PC-3 (cell line): ENCODE results near the gene GABARAPL1. TPM values are rescaled to one million over a fixed set of nuclear protein-coding genes. Genes with fewer than 3 reads are reported as not detected.
A peak's percentile ranks its signal among the peaks of the same experiment; 100 is the strongest.

Experiments used
- ATAC-seq: fragments of 200-7000 bp; cut with Tn5 transposase; 2 replicates; pipeline ENCODE4 v1.9.1; 2020; ENCODE audit warnings: mild to moderate bottlenecking, moderate library complexity
- Bru-seq: library from RNA; stranded (reverse); fragments of 400-500 nt; gene quantifications from one replicate; lab custom pipeline; 2021; lab: Mats Ljungman, UMichigan
- BruChase-seq, 2 experiments: library from RNA; stranded (reverse); fragments of 400-500 nt; gene quantifications; one replicate each; lab custom pipeline; 2021; lab: Mats Ljungman, UMichigan
- BruUV-seq: library from RNA; stranded (reverse); fragments of 400-500 nt; replicated peaks from 2 replicates; lab custom pipeline; 2021; lab: Mats Ljungman, UMichigan
- CTCF ChIA-PET: fragments of 300-600 bp; sonication (Branson Sonifier 250); formaldehyde crosslinking; loops from one replicate; lab custom pipeline; 2022; ENCODE audit warnings: antibody characterized with exemption; lab: Charles Lee
- POLR2A ChIA-PET: fragments of 300-600 bp; sonication (Branson Sonifier 250); formaldehyde crosslinking; loops from one replicate; lab custom pipeline; 2022; ENCODE audit warnings: antibody characterized with exemption; ENCODE audit not compliant: unreplicated experiment; lab: Charles Lee
- DNase-seq: peaks from one replicate; pipeline ENCODE4 v3.0.0-alpha.2; 2015
- H2AFZ ChIP-seq: fragments of 300-600 bp; sonication (generic); 2 replicates; pipeline ENCODE4 v1.6.0; 2016; ENCODE audit warnings: antibody characterized with exemption, low read length
- H3F3A ChIP-seq: fragments of 300-600 bp; sonication (generic); one replicate; pipeline ENCODE4 v1.6.0; 2017; ENCODE audit warnings: antibody characterized with exemption, low read length, control low read depth, mild to moderate bottlenecking; ENCODE audit not compliant: unreplicated experiment
- H3K27ac ChIP-seq: fragments of 300-600 bp; sonication (generic); 2 replicates; pipeline ENCODE4 v1.5.1; 2016; ENCODE audit warnings: mild to moderate bottlenecking, low read length
- H3K27me3 ChIP-seq: fragments of 300-600 bp; sonication (generic); 2 replicates; pipeline ENCODE4 v1.6.1; 2016; ENCODE audit warnings: low read length, mixed read lengths
- H3K36me3 ChIP-seq: fragments of 300-600 bp; sonication (generic); 2 replicates; pipeline ENCODE4 v1.6.1; 2016; ENCODE audit warnings: low read depth, mixed run types, low read length, mixed read lengths
- H3K4me1 ChIP-seq: fragments of 300-600 bp; sonication (generic); 2 replicates; pipeline ENCODE4 v1.5.1; 2016; ENCODE audit warnings: low read length; ENCODE audit not compliant: insufficient read depth
- H3K4me2 ChIP-seq: fragments of 300-600 bp; sonication (generic); 2 replicates; pipeline ENCODE4 v1.6.0; 2016; ENCODE audit warnings: low read length
- H3K4me3 ChIP-seq: fragments of 300-600 bp; sonication (generic); 2 replicates; pipeline ENCODE4 v1.5.1; 2016; ENCODE audit warnings: mild to moderate bottlenecking, low read length, mixed read lengths
- H3K79me2 ChIP-seq: fragments of 300-600 bp; sonication (generic); 2 replicates; pipeline ENCODE4 v1.6.1; 2017; ENCODE audit warnings: low read length, mixed read lengths
- H3K9ac ChIP-seq: fragments of 300-600 bp; sonication (generic); 2 replicates; pipeline ENCODE4 v1.6.0; 2016; ENCODE audit warnings: mild to moderate bottlenecking, low read length
- H3K9me2 ChIP-seq: fragments of 300-600 bp; sonication (generic); replicated peaks from 2 replicates; pipeline ENCODE4 v1.6.1; 2016; ENCODE audit warnings: mixed run types, low read length, mixed read lengths
- H3K9me3 ChIP-seq: fragments of 300-600 bp; sonication (generic); 2 replicates; pipeline ENCODE4 v1.6.1; 2016; ENCODE audit warnings: low read length, mixed read lengths
- H4K20me1 ChIP-seq: fragments of 300-600 bp; sonication (generic); 2 replicates; pipeline ENCODE4 v1.6.1; 2016; ENCODE audit warnings: low read length, mixed read lengths
- CTCF ChIP-seq: fragments of 300-600 bp; sonication (generic); conservative IDR thresholded peaks from 2 replicates; pipeline ENCODE4 v1.5.1; 2017; ENCODE audit warnings: antibody characterized with exemption, low read depth, mild to moderate bottlenecking, low read length
- EZH2 ChIP-seq: fragments of 300-600 bp; sonication (generic); IDR thresholded peaks from one replicate; pipeline ENCODE4 v1.6.1; 2017; ENCODE audit warnings: antibody characterized with exemption, mild to moderate bottlenecking, low read length; ENCODE audit not compliant: unreplicated experiment
- EZH2phosphoT487 ChIP-seq: fragments of 300-600 bp; sonication (generic); IDR thresholded peaks from 2 replicates; pipeline ENCODE4 v1.6.1; 2018; ENCODE audit warnings: mild to moderate bottlenecking, antibody characterized with exemption, low read length, borderline replicate concordance
- intact Hi-C: fragments of 100-400 bp; cut with micrococcal nuclease; formaldehyde crosslinking; loops from 2 replicates; pipeline ENCODE4 v1.9.0; 2023
- long read RNA-seq: library from polyadenylated mRNA; unstranded; transcript quantifications from one replicate; pipeline ENCODE4 v2.0.0, GENCODE V29; 2021; ENCODE audit not compliant: unreplicated experiment
- total RNA-seq: library from RNA; depleted of rRNA; stranded (reverse); fragments of >200 nt; gene quantifications from 2 replicates; pipeline ENCODE4 v1.2.3, GENCODE V29; 2014; rRNA removed

GABARAPL1 gene
- total RNA-seq: 14.9 and 24.5 TPM in 2 replicates
- Bru-seq, nascent RNA: percentile 67 among the genes with signal in this experiment
- percentile 71 among the genes with signal in this experiment for BruChase-seq, experiment 1, labeled RNA remaining after a 6-hour chase
- percentile 67 among the genes with signal in this experiment for BruChase-seq, experiment 2, labeled RNA remaining after a 2-hour chase
- long read RNA-seq, partial matches to known transcripts: 0 of 11 reads
- long read RNA-seq, other reads (novel, unspliced or antisense): 6 of 11 reads

GRCh38 chr12:10212739-10213131 lies at the start of gene GABARAPL1:
Gene GABARAPL1, plus strand, starts transcription at chr12:10212877. Its CDS starts 253 bp downstream, at chr12:10213130.
- CTCF ChIA-PET: no interaction called here

GRCh38 chr12:10163084-10163483 lies 49.6 kb upstream of the GABARAPL1 start:
- no peak overlapping the region for H2AFZ ChIP-seq
- H3F3A ChIP-seq: no peaks in the 10 kb centered on the region
- no peak for ATAC-seq
- H3K9ac ChIP-seq: no peak overlapping the region
- POLR2A ChIA-PET: no interaction called here
- no peaks in the 10 kb centered on the region for H3K36me3 ChIP-seq
- H3K9me2 ChIP-seq: no peaks in the 10 kb centered on the region
- no peak overlapping the region for H3K4me2 ChIP-seq
- no peaks in the 10 kb centered on the region for H4K20me1 ChIP-seq
- TF ChIP-seq EZH2: no peak
- TF ChIP-seq CTCF: no peak
- no peak for TF ChIP-seq EZH2phosphoT487
- no peaks in the 10 kb centered on the region for H3K27me3 ChIP-seq
- CTCF ChIA-PET: no interaction called here
- no peak overlapping the region for H3K4me3 ChIP-seq
- DNase-seq: no peak
- no peak overlapping the region for H3K27ac ChIP-seq
- no peaks in the 10 kb centered on the region for H3K79me2 ChIP-seq
- no peaks in the 10 kb centered on the region for H3K4me1 ChIP-seq
- no TSS peak for BruUV-seq
- intact Hi-C loops: no loop called here
- no peaks in the 10 kb centered on the region for H3K9me3 ChIP-seq

More at GRCh38 chr12:10212739-10213131, at the start of gene GABARAPL1:
- Histone ChIP-seq H3F3A (no peaks in the 10 kb centered on the region), H3K4me3 (peak within 1 kb of the TSS; percentile 92), H3K27me3 (no peaks in the 10 kb centered on the region), H3K9me2 (no peaks in the 10 kb centered on the region), H3K4me1 (peaks cover 10% of the 10 kb centered on the region; the same call in 1 of the 2 replicates), H3K9ac (peak within 1 kb of the TSS; percentile 65), H3K27ac (peak within 1 kb of the TSS; percentile 84), H3K9me3 (no peaks in the 10 kb centered on the region), H3K36me3 (no peaks in the 10 kb centered on the region), H2AFZ (peak within 1 kb of the TSS; percentile 91), H3K79me2 (peaks cover 16% of the 10 kb centered on the region; the same call in 1 of the 2 replicates), H3K4me2 (peak within 1 kb of the TSS; percentile 92), H4K20me1 (no peaks in the 10 kb centered on the region)
- no TSS peak for BruUV-seq
- DNase-seq (peak; percentile 45), ATAC-seq (peak; percentile 61)
- POLR2A ChIA-PET: interaction anchor here (0.6 to 1.0 kb wide), 4 partner anchors 18 to 1126 kb away, joined by 3 to 5 read pairs (median 4); no protein-coding TSS in a partner anchor
- intact Hi-C loops: no loop called here
- TF ChIP-seq EZH2phosphoT487 (no peak), CTCF (no peak), EZH2 (no peak)

- no peak overlapping the region for H3K4me3 ChIP-seq
- no peak overlapping the region for H3K27ac ChIP-seq
- ATAC-seq (no peak), DNase-seq (no peak)
- no peaks in the 10 kb centered on the region for H3K9me3 ChIP-seq
- no peak for TF ChIP-seq CTCF
- TF ChIP-seq EZH2: no peak
- no peak for TF ChIP-seq EZH2phosphoT487
- no peak overlapping the region for H3K4me2 ChIP-seq
- no peaks in the 10 kb centered on the region for H3K4me1 ChIP-seq
- intact Hi-C loops: no loop called here
- H4K20me1 ChIP-seq: no peaks in the 10 kb centered on the region
- ChIA-PET CTCF (no interaction called here), POLR2A (no interaction called here)
- BruUV-seq: no TSS peak
- H3K9me2 ChIP-seq: no peaks in the 10 kb centered on the region
- no peak overlapping the region for H3K9ac ChIP-seq
- H3K79me2 ChIP-seq: no peaks in the 10 kb centered on the region
- H3K27me3 ChIP-seq: no peaks in the 10 kb centered on the region
- H3F3A ChIP-seq: no peaks in the 10 kb centered on the region
- H2AFZ ChIP-seq: no peak overlapping the region
- H3K36me3 ChIP-seq: no peaks in the 10 kb centered on the region
Measured at GRCh38 chr12:10165421-10165820, 47.3 kb upstream of the GABARAPL1 start.
